Type B pancreatic cell (in vitro differentiated cells): ENCODE data around the gene ABHD12. TPM values are rescaled to one million over a fixed set of nuclear protein-coding genes. Genes with fewer than 3 reads are reported as not detected.
A peak's percentile ranks its signal among the peaks of the same experiment; 100 is the strongest.

ENCODE experiments used
- DNase-seq: peaks from one replicate; pipeline ENCODE4 v3.0.0; 2021; ENCODE audit warnings: mixed read lengths; ENCODE audit not compliant: unreplicated experiment; ENCODE audit errors: extremely low spot score
- H3K27ac Mint-ChIP-seq: 2 replicates; pipeline ENCODE4 v1.8.0; 2021; ENCODE audit warnings: mild to moderate bottlenecking, mixed read lengths
- H3K27me3 Mint-ChIP-seq: 2 replicates; pipeline ENCODE4 v1.8.0; 2021; ENCODE audit warnings: mixed read lengths
- H3K36me3 Mint-ChIP-seq: 2 replicates; pipeline ENCODE4 v1.8.0; 2021; ENCODE audit warnings: mixed read lengths
- H3K4me1 Mint-ChIP-seq: one replicate; pipeline ENCODE4 v1.8.0; 2021; ENCODE audit warnings: mixed read lengths; ENCODE audit not compliant: unreplicated experiment
- H3K4me3 Mint-ChIP-seq: 2 replicates; pipeline ENCODE4 v1.8.0; 2021; ENCODE audit warnings: mild to moderate bottlenecking, mixed read lengths
- H3K9me3 Mint-ChIP-seq: 2 replicates; pipeline ENCODE4 v1.8.0; 2021; ENCODE audit warnings: mixed read lengths
- total RNA-seq: library from RNA; stranded (reverse); gene quantifications from 2 replicates; pipeline ENCODE4 v1.2.1, GENCODE V29; 2021; ENCODE audit warnings: low replicate concordance
- TF ChIP-seq, protein P1 (sequence below): fragments of 200-600 bp; sonication (generic); conservative IDR thresholded peaks from 2 replicates; pipeline ENCODE4 v1.5.0; 2021; ENCODE audit warnings: antibody characterized with exemption, mild to moderate bottlenecking

Gene ABHD12
- total RNA-seq, 1 donor from 2014 or later = 68.9 TPM

GRCh38 chr20:25380945-25381614 is 9.6 kb downstream of the ABHD12 start:
- H3K27ac Mint-ChIP-seq = peak overlapping the region; percentile 18

GRCh38 chr20:25378884-25379733 is 11.5 kb downstream of the ABHD12 start:
- Mint-ChIP-seq H3K4me1 (peaks cover 17% of the 10 kb centered on the region), H3K27ac (peak overlapping the region; percentile 3), H3K36me3 (peaks cover 53% of the 10 kb centered on the region), H3K27me3 (no peaks in the 10 kb centered on the region), H3K9me3 (no peaks in the 10 kb centered on the region), H3K4me3 (no peak overlapping the region)
- DNase-seq = no peak
- TF ChIP-seq, protein P1, sequence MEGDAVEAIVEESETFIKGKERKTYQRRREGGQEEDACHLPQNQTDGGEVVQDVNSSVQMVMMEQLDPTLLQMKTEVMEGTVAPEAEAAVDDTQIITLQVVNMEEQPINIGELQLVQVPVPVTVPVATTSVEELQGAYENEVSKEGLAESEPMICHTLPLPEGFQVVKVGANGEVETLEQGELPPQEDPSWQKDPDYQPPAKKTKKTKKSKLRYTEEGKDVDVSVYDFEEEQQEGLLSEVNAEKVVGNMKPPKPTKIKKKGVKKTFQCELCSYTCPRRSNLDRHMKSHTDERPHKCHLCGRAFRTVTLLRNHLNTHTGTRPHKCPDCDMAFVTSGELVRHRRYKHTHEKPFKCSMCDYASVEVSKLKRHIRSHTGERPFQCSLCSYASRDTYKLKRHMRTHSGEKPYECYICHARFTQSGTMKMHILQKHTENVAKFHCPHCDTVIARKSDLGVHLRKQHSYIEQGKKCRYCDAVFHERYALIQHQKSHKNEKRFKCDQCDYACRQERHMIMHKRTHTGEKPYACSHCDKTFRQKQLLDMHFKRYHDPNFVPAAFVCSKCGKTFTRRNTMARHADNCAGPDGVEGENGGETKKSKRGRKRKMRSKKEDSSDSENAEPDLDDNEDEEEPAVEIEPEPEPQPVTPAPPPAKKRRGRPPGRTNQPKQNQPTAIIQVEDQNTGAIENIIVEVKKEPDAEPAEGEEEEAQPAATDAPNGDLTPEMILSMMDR = no peak

More at GRCh38 chr20:25380945-25381614, 9.6 kb downstream of the ABHD12 start:
- H3K4me1 Mint-ChIP-seq = peaks cover 21% of the 10 kb centered on the region
- no peaks in the 10 kb centered on the region for H3K9me3 Mint-ChIP-seq
- DNase-seq = no peak
- TF ChIP-seq, protein P1 = no peak
- peaks cover 44% of the 10 kb centered on the region for H3K36me3 Mint-ChIP-seq
- H3K4me3 Mint-ChIP-seq = no peak overlapping the region
- H3K27me3 Mint-ChIP-seq = no peaks in the 10 kb centered on the region

DNA sequence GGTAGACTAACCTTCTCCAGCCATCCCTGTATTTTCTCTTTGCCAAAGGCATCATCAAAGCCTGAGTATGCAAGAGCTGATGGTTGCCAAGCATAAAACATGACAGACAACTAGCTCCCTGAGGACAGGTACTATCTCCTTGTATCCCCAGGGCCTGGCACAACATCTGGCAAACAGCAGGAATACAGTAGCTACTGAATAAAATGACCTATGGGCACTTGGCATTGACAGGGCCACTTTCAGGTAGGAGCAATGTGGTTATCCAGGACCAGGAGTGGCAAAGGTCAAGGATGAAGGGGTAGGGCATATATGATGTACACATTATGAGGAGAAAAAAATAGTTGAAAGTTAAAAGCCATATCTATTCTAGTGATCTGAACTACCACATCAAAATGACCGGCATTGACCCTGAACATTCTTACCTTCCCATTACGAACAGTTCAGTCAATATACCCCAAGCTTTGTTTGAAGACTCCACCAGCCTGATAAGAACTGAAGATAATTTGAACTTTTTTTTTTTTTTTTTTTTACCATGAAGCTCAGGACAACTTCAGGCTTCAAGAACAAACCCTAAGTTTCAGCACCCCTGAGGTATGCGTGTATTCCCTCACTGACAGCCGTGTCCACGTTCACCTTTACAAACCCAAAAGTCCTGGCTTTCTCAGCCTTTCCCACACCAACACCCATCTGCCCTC is 12.3 kb downstream of the ABHD12 start:
- Mint-ChIP-seq H3K4me1 (peaks cover 17% of the 10 kb centered on the region), H3K36me3 (peaks cover 58% of the 10 kb centered on the region), H3K9me3 (no peaks in the 10 kb centered on the region), H3K4me3 (no peak overlapping the region), H3K27me3 (no peaks in the 10 kb centered on the region), H3K27ac (peak overlapping the region; percentile 3)
- TF ChIP-seq, protein P1 = no peak
- DNase-seq = no peak

DNA sequence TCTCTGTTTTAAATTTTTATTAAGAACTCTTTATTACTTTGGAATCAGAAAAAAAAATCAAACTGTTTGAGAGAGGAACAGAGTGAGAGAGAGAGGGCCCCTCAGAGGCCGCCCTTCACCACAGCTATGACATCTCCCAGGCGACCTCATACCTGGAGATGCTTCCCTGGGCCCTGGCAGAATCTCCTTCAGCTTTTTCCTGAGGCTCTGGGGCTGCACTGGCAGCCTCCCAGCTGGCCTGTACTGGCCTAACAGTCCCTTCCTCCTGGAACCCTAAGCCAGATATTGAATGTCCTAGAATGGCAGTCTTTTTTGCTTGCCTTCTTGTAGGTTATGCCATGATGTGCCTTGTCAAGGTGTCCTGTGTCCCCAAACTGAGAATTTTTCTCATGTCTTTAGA is 13.7 kb downstream of the ABHD12 start:
- Mint-ChIP-seq H3K4me3 (no peak overlapping the region), H3K9me3 (no peaks in the 10 kb centered on the region), H3K36me3 (peaks cover 55% of the 10 kb centered on the region), H3K27ac (no peak overlapping the region), H3K4me1 (peaks cover 17% of the 10 kb centered on the region), H3K27me3 (no peaks in the 10 kb centered on the region)
- DNase-seq = no peak
- TF ChIP-seq, protein P1 = no peak

- Mint-ChIP-seq H3K36me3 (peaks cover 58% of the 10 kb centered on the region), H3K4me1 (peaks cover 21% of the 10 kb centered on the region), H3K4me3 (no peak overlapping the region), H3K27ac (no peak overlapping the region), H3K9me3 (no peaks in the 10 kb centered on the region), H3K27me3 (no peaks in the 10 kb centered on the region)
- DNase-seq = no peak
- TF ChIP-seq, protein P1 = no peak
Measured at GRCh38 chr20:25376236-25376635, 14.4 kb downstream of the ABHD12 start.
